HG03439 (cell line): Measurements from ENCODE around the gene BBS12.
A peak's percentile ranks its signal among the peaks of the same experiment; 100 is the strongest.

Experiments
- ATAC-seq: cut with Tn5 transposase; IDR thresholded peaks from one replicate; pipeline ENCODE4 v1.9.1; 2021; ENCODE audit warnings: mild to moderate bottlenecking, moderate library complexity; ENCODE audit not compliant: unreplicated experiment

Gene BBS12

DNA sequence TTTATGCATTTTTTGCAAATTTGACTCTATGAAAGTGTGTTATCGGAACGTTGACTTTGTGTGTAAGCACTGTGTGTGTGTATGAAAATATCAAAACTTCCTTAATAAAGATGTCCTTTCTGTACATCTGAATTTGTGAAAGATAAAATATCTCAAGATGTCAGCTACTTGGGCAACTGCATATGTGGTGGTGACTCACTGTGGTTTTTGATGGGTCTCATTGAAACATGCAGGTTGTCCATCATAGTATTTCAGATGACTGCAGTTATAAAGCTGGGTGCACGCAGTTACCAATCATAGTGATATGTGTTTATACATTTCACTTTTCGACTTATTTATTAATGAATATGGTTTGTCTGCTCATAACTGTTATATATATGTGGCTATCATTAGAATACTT is 19.7 kb upstream of the BBS12 start:
- no peak for ATAC-seq

DNA sequence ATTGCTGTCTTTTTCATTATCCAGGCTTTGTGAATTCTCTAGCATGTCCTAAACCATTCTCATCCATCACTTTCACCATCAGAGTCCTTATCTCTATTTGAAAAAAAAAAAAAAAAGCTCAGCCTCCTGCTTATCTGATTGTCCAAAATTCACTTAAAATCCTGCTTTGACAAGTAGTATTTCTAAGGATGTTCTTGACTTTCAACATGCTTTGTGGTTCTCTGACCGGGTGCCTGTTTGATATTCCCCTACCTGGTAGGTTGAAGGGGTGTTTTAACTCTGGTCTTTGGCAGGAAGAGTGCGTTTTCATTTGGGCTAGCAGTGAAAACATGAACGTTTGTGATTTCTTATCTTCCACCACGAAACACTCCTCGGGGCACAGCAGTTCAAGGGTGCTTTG is 17.3 kb upstream of the BBS12 start:
- ATAC-seq: no peak

DNA sequence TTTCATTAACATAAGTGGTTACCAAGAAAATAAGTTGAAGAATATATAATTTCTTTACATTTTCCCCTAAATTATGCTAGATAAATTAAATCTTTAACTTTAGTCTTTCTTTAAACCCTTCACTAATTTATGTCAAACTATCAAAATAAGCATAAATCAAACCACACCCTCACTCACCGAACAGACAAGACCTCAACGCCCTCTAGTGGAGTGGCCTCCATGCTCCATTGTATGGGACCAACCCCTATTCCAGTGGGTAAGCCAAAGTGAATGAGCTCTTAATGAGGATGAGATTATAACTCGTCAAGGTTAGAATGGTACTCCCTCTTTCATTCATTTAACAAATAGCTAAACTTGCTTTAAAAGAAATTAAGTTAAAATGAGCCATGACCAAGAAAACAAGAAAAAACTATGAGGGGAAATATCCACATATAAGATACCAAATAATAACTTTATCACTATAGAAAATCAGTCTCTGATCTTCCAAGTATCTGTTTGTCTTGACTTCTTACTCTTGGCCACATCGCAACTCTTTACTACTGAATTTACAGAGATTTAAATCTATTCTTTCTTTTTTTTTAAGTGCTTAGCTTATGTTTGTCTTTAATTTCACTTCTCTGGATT is 15.6 kb upstream of the BBS12 start:
- ATAC-seq: peak; percentile 70

DNA sequence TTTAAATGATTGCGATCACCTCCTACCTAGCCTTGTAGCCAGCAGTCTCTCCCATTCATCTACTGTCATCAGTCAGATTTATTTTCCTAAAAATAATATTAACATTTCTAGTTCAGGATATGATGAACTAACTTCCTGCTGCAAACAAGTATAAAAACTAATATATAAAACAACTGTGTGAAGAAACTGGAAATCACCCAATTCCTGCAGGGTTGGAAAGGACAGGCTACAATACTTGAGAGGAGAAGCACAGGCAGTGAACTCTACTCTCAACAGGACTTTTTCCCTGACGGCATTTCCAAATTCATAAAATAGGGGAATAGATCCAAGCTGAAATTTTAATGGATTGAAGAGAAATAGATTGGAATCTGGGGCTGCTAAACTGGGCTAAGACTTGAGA is 14.2 kb upstream of the BBS12 start:
- ATAC-seq: no peak

DNA sequence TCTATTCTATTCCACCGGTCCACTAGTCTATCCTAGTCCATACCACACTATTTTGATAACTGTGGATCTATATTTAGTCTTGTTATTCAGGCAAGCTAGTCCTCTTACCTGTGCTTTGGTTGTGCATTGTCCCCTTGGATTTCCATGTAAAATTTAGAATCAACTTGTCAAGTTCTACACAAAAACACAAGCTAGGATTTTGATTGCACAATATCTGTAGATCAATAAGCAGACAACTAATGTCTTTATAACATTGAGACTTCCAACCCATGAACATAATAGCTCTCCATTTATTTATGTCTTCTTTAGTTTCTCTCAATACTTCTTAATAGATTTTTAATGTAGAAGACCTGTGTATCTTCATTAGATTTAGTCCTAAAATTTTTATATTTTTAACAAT is 10.2 kb upstream of the BBS12 start:
- no peak for ATAC-seq

DNA sequence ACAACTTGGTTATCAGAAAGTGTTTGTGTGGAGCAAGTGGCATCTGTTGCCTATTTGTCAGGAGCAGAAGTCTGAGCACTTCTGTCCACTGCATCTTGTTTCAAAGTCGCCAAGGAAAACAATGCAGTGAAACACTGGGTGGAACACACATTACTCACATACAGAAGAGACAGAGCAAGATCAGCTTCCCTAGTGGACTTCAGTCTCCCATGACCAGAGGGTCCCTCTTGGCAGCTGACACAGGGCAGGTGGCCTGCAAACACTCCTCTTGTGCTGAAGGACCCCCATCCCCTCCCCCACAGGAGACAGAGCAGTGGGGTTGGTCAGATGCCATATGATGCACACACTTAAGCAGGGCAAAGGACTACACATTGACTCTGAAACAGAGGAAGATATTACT is 3.6 kb upstream of the BBS12 start:
- ATAC-seq: no peak

DNA sequence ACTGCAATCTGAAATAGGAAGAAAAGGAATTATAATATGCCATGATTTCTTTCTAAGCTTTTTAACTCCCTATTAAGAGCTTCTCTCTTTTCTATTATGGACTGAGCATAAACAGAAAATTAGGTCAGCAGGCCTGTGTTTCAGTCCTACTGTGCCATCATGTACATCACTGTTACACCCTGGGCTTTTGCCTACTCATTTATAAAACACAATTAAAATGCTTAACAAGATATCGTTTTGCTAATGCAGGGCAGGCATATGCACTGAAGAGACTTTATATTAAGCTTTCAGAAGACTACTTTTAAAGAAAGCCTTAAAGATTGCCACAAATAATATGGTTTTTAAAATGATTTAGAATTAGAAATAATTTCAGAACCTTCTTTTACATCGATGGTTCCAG is 828 bp upstream of the BBS12 start:
- no peak for ATAC-seq

DNA sequence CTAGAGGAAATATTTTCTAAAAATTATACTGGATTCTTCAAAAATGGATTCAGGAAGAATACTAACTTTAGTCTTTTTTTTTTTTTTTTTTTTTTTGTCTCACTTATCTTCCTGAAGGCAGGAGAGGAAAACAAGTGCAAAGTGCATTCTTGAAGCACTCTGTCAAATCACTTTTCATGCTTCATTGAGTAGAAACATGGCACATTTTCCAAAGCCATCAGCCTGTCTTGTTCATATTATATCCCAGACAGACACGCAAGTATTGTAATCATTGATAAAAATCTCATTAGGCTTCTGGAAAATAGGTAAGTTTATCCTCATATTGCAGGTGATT is 1.2 kb downstream of the BBS12 start:
- no peak for ATAC-seq

DNA sequence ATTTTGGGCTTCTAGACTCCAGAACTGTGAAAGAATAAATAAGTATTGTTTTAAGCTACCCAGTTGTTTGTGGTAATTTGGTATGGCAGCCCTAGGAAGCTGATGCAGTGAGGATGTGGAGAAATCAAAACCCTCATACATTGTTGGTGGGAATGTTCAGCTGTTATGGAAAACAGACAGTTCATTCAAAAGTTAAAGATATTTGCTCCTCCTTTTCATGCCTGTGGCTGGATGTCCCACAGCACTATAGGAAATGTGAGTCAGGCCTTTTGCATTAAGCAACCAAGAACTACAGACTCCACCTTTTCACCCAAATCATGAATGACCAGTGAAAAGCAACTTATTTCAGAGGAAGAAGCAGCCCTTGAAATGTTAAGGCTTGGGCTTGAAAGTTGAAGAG is 6.7 kb downstream of the BBS12 start:
- ATAC-seq: no peak

DNA sequence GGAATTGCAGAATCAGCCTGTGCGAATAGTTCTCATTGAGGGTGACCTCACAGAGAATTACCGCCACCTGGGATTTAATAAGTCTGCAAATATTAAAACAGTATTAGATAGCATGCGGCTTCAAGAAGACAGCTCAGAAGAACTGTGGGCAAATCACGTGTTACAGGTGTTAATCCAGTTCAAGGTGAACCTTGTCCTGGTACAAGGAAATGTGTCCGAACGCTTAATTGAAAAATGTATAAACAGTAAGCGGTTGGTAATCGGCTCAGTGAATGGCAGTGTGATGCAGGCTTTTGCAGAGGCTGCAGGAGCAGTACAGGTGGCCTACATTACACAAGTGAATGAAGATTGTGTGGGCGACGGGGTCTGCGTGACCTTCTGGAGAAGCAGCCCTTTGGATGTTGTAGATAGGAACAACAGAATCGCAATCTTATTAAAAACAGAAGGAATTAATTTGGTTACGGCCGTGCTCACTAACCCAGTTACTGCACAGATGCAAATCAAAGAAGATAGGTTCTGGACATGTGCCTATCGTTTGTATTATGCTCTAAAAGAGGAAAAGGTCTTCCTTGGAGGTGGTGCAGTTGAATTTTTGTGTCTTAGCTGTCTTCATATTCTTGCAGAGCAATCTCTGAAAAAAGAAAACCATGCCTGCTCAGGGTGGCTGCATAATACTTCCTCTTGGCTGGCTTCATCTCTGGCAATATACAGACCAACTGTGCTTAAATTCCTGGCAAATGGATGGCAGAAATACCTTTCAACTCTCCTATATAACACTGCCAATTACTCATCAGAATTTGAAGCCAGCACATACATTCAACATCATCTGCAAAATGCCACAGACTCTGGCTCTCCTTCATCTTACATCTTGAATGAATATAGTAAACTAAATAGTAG is 10.7 kb downstream of the BBS12 start:
- no peak for ATAC-seq

DNA sequence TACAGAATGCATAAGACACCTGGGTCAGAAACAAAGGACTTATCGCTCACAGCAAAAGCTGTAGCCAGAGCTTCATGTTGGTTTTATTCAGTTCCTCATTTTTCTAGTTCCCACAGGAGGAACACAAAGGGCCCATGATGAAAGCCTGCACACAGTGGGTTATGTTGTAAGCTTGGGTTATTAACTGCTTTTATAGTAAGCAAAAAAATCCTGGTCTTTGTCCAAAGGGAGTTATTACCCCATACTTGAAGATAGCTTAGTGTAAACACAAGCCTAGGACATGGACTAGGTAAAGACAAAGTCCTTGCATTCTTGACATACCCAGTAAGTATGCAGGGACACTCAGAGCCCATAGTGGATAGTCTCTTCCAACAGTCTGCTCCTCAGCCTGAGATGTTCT is 11.7 kb downstream of the BBS12 start:
- no peak for ATAC-seq

DNA sequence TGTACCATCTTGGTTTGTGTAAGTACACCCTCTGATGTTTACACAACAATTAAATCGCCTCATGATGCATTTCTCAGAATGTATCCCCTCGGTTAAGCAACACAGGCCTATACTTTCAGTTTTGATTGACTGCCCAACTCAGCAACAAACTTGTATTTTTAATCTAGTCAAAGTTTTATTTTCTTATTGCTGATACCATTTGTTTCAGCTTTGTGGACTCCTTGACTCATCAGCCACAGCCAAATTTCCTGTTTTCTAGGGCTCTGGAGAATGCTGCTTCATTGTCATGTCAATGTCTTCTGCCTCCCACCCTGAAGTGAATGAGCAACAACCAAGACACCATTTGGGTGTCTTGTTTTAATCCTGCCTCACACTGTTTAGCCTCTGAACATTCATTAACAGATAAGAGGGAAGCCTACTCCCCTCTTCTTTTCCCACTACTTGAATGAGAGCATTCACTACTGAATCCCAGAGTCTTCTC is 14.0 kb downstream of the BBS12 start:
- ATAC-seq: no peak

DNA sequence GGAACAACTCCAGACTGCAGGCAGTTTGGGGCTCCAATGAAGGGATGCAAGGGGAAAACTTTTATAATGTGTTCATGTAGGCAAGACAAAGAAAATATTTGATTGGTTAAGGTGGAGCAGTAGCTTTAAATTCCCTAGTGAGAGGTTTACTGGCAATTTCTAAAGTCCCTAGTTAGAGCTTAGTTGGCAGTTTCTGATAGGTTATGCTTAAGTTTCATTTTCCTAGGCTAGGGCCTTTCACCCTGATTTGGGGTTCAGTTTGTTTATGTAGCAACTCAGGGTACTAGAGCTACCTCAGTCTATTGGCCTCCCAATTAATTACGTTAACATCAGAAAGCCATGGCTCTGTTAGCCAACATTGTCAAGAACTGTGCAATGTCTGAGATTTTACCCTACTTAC is 14.6 kb downstream of the BBS12 start:
- no peak for ATAC-seq

DNA sequence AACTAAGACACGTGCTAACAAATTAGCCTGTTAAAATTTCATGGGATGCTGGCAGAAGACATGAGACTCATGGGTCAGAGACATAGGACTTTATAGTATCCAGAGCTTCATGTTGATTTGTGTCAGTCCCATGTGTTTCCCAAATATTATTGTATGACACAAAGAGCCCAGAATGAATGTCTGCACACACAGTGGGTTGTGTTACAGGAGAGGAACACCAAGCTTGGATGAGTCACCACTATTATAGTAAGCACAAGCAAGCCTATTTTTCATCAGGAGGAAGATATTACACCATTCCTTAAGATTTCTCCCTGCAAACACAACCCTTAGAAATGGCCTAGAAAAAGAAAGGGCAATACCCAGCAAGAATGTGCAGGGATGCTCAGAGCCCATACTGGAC is 15.4 kb downstream of the BBS12 start:
- no peak for ATAC-seq

DNA sequence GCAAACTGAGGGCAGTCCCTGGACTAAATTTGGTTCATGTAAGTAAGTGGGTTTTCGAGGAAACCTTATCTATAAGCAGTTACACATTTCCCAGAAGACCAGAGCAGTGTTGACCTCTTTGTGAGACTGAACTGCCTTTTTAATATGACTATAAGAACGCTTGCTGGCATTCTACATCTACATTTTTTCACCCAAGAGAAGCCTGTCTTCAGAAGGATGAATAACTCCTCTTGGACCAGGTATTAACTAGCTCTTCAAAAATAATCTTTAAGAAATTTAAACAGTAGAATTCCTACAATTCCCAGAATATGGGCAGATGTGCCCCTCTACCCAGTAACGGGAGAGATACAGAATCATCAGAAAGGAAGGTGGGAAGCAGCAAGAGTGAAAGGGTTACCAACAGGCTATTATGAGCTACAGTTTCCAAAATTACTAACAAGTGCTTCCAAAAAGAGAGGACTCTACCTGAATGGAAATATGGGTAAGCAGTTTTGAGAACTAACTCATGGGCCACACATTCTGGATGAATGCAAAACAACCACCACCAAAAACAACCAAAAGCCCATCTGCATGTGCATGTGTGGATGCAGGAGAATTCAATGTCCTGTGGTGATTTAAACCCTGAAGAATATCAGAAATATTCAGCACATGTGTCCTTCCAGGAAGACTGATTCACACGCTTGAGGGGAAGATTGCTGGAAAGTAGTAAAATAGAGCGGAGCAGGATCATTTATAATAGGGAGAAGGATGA is 17.4 kb downstream of the BBS12 start:
- ATAC-seq: no peak

DNA sequence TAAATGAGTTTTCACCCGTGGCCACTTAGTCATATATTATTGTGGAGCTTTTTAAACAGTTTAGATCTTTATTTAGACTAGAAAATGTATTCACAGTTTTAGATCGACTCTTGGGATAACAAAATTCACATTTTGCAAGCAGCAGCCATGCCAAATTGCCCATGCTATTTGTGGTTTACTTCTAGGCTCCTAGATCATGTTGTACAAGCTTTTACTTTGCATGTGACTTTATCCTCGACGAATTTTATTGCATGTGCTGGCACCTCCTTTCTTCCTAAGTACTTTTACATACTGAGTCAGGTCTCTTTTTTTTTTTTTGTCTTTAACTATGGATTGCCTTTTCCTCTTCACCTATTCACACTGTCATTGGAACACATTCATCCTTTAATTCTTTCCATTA is 23.2 kb downstream of the BBS12 start:
- no peak for ATAC-seq

DNA sequence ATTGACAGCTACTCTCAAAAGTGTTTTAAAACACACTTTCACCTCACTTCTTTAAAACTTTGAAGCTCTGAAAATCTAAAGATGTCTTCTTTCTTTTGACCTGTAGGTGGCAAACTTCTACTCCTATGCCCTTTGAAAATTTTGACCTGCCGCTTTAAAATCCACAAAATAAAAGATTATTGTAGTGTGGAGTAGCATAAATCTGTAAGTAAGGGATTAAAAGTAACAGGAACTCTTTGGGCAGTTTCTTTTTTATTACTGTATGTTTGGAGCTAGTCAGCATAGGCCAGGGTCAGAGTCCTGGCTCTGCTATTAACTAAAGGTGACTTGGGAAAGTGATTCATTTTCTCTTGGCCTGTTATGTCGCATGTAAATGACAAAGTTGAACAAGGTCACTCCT is 25.5 kb downstream of the BBS12 start:
- no peak for ATAC-seq

DNA sequence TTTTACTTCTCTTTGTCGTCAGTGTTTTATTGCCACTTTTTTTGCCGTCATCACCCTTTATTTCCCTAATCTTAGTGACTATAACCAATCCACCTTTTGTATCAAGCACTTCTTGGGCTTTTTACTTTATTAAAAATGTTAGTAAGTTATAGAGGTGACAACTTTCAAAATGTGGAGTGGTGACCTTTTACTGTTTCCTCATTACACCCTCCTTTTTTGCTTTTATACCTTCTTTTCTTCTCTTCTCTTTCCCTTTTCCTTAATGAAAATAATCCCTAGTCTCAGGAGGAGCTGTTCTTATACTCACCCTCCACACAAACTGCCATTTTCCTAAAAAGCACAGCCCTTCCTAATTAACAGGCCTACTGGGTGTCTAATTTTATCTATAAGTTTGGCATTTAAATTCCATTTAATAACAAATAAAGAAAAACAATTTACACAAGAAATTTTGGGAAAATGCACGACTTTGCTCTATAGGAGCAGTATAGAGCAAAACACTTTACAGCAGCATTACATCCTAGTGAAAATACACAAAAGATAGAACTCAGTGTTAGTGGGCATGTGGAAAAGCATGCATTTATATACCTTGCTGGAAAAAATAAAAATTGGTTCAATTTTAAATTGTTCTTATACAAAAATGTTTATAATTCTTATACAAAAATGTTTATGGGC is 27.3 kb downstream of the BBS12 start:
- ATAC-seq: no peak

DNA sequence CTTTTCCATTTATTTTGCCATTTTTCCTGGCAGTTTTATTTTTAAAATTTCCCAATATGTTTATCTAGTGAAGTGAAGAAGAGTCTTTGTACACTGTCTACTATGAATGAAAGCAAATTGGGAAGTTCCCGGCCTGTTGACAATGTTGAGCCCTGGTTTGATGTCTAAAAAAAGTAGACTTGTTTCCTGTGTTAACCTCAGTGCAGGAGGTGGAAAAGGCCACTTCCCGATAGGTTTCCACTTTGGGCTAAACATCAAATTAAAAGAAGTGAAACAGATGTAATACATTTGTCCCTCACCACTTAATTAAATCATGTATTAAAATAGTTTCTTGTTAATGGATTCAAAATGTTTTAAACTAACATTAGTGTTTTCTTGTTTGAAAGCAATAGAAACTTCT is 30.0 kb downstream of the BBS12 start:
- ATAC-seq: no peak

DNA sequence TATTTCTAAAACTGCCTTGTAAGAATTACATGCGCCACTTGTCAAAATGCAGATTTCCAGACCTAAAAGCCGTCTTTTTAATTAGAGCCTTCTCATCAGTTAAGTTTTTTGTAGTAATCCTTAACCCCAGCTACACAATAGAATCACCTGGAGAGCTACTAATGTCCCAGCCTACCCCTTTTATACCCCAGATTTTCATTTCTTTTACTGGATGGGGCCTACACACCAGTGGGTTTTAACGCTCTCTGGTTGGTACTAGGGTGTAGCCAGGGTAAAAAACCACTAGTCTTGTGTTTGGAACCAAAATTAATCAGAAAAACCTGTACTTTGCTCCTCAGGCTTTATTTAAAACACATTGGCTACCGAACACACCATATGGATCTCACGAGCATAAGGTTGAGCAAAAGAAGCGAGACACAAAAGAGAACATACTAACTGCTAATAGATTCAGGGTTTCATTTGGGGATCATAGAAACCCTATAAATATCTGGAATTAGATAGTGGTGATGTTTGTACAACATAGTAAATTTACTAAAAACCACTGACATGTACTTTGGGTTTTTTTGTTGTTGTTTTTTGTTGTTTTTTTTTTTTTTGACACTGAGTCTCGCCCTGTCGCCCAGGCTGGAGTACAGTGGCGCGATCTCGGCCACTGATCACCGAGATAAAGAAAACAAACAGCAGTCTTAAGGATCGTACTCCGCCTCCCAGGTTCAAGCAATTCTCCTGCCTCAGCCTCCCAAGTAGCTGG is 30.6 kb downstream of the BBS12 start:
- ATAC-seq: no peak
